GM12891 (cell line): Measurements from ENCODE around the gene PRELP.
"Not testable (repeated sequence)": the region's sequence is repeated elsewhere in the genome, so short reads cannot be mapped to it uniquely, and the experiment has no call there.

Source experiments
- PAX5 ChIP-seq: IDR thresholded peaks from 2 replicates; pipeline ENCODE4 v1.6.1; 2011; ENCODE audit warnings: low read length, moderate library complexity, mild to moderate bottlenecking; ENCODE audit not compliant: insufficient read depth, severe bottlenecking
- POLR2A ChIP-seq: IDR thresholded peaks from 2 replicates; pipeline ENCODE4 v1.6.1; 2011; ENCODE audit warnings: low read depth, low read length, control low read depth
- POLR2AphosphoS5 ChIP-seq: IDR thresholded peaks from 2 replicates; pipeline ENCODE4 v1.6.1; 2011; ENCODE audit warnings: low read depth, low read length, control low read depth
- POU2F2 ChIP-seq: IDR thresholded peaks from 2 replicates; pipeline ENCODE4 v1.6.1; 2011; ENCODE audit warnings: low read depth, mild to moderate bottlenecking, control low read depth, low read length, moderate library complexity
- SPI1 ChIP-seq: IDR thresholded peaks from 2 replicates; pipeline ENCODE4 v1.6.1; 2011; ENCODE audit warnings: low read depth, low read length, control low read depth
- TAF1 ChIP-seq: IDR thresholded peaks from 2 replicates; pipeline ENCODE4 v1.6.1; 2011; ENCODE audit warnings: low read depth, low read length, control low read depth

GRCh38 chr1:203518139-203518538 is 42.5 kb downstream of the PRELP start:
- not testable (repeated sequence) for TF ChIP-seq POLR2AphosphoS5, POLR2A, TAF1, POU2F2, PAX5, SPI1
